ENCODE results near the gene NXPH2. TPM values are rescaled to one million over a fixed set of nuclear protein-coding genes. Genes with fewer than 3 reads are reported as not detected.
A peak's percentile ranks its signal among the peaks of the same experiment; 100 is the strongest.

Gene NXPH2
- total RNA-seq (10.6 TPM), polyA plus RNA-seq (ENCODE audit: insufficient read depth in 1 of 8, insufficient read length in 8 of 8, low replicate concordance in 1 of 8) (10 to 100 TPM in 6 of 8 donors, 1 to 10 TPM in 2; 8.3 to 18.5 (median 11.3) TPM)
- long read RNA-seq, donor 1, partial matches to known transcripts, result 0 of 2 reads
- long read RNA-seq, donor 1, other reads (novel, unspliced or antisense), result 0 of 2 reads
- long read RNA-seq, donor 2, result 0 reads
- long read RNA-seq, donor 3, transcript NXPH2-201 (2 exons, 1,052 nt), result major isoform, 7 of 7 reads
- long read RNA-seq, donor 3, partial matches to known transcripts, result 0 of 7 reads
- long read RNA-seq, donor 3, other reads (novel, unspliced or antisense), result 0 of 7 reads
- long read RNA-seq, donor 4, partial matches to known transcripts, result 0 of 3 reads
- long read RNA-seq, donor 4, other reads (novel, unspliced or antisense), result 0 of 3 reads
- long read RNA-seq, donor 5, transcript NXPH2-201 (2 exons, 1,052 nt), result major isoform, 7 of 7 reads
- long read RNA-seq, donor 5, partial matches to known transcripts, result 0 of 7 reads
- long read RNA-seq, donor 5, other reads (novel, unspliced or antisense), result 0 of 7 reads
- long read RNA-seq, donor 6, transcript NXPH2-201 (2 exons, 1,052 nt), result major isoform, 14 of 14 reads
- long read RNA-seq, donor 6, partial matches to known transcripts, result 0 of 14 reads
- long read RNA-seq, donor 6, other reads (novel, unspliced or antisense), result 0 of 14 reads
- long read RNA-seq, donor 7, transcript NXPH2-201 (2 exons, 1,052 nt), result major isoform, 7 of 7 reads
- long read RNA-seq, donor 7, partial matches to known transcripts, result 0 of 7 reads
- long read RNA-seq, donor 7, other reads (novel, unspliced or antisense), result 0 of 7 reads
- long read RNA-seq, donor 8, partial matches to known transcripts, result 0 of 2 reads
- long read RNA-seq, donor 8, other reads (novel, unspliced or antisense), result 0 of 2 reads
- long read RNA-seq, donor 9, partial matches to known transcripts, result 0 of 2 reads
- long read RNA-seq, donor 9, other reads (novel, unspliced or antisense), result 0 of 2 reads
- long read RNA-seq, donor 10, transcript NXPH2-201 (2 exons, 1,052 nt), result major isoform, 7 of 7 reads
- long read RNA-seq, donor 10, partial matches to known transcripts, result 0 of 7 reads
- long read RNA-seq, donor 10, other reads (novel, unspliced or antisense), result 0 of 7 reads
- long read RNA-seq, donor 11, transcript NXPH2-201 (2 exons, 1,052 nt), result major isoform, 7 of 7 reads
- long read RNA-seq, donor 11, partial matches to known transcripts, result 0 of 7 reads
- long read RNA-seq, donor 11, other reads (novel, unspliced or antisense), result 0 of 7 reads

- Histone ChIP-seq H3K27ac (ENCODE audit: low read length) (no peak within 1 kb of the TSS), H3K9me3 (replicated peaks; ENCODE audit: control insufficient read depth, low read depth, low read length) (no peaks in the 10 kb centered on the region), H3K4me3 (ENCODE audit: low read length) (peak within 1 kb of the TSS; percentile 55), H3K4me1 (ENCODE audit: control insufficient read depth, insufficient read depth, low read length) (peaks cover 10% of the 10 kb centered on the region), H3K27me3 (ENCODE audit: control insufficient read depth, insufficient read depth, low read length) (peaks cover 34% of the 10 kb centered on the region), H3K36me3 (ENCODE audit: control insufficient read depth, insufficient read depth, low read length) (no peaks in the 10 kb centered on the region)
- WGBS (ENCODE audit: insufficient coverage), result under 1% methylated on average over 41 of the region's 58 CpGs
- peak; percentile 24 for DNase-seq
Measured at GRCh38 chr2:138779781-138780445, at the start of gene NXPH2. Gene NXPH2, minus strand, starts transcription at chr2:138780390. Its CDS starts 149 bp downstream, at chr2:138780241.

- Histone ChIP-seq H3K27me3 (ENCODE audit: control insufficient read depth, insufficient read depth, low read length) (no peaks in the 10 kb centered on the region), H3K9me3 (replicated peaks; ENCODE audit: control insufficient read depth, low read depth, low read length) (no peaks in the 10 kb centered on the region), H3K4me3 (ENCODE audit: low read length) (no peak overlapping the region), H3K4me1 (ENCODE audit: control insufficient read depth, insufficient read depth, low read length) (no peaks in the 10 kb centered on the region), H3K27ac (ENCODE audit: low read length) (no peak overlapping the region), H3K36me3 (ENCODE audit: control insufficient read depth, insufficient read depth, low read length) (no peaks in the 10 kb centered on the region)
- DNase-seq, result peak; percentile 24
- 63% methylated on average over 2 of the region's 3 CpGs for WGBS (ENCODE audit: insufficient coverage)
Measured at GRCh38 chr2:138829326-138829919, 49.2 kb upstream of the NXPH2 start.

- no peak overlapping the region for H3K4me3 ChIP-seq (ENCODE audit: low read length)
- H3K27me3 ChIP-seq (ENCODE audit: control insufficient read depth, insufficient read depth, low read length), result no peaks in the 10 kb centered on the region
- no CpG with 5 or more reads among the region's 3 CpGs for WGBS (ENCODE audit: insufficient coverage)
- H3K36me3 ChIP-seq (ENCODE audit: control insufficient read depth, insufficient read depth, low read length), result no peaks in the 10 kb centered on the region
- peak; percentile 78 for DNase-seq
- H3K4me1 ChIP-seq (ENCODE audit: control insufficient read depth, insufficient read depth, low read length), result no peaks in the 10 kb centered on the region
- no peaks in the 10 kb centered on the region for H3K9me3 ChIP-seq (replicated peaks; ENCODE audit: control insufficient read depth, low read depth, low read length)
- no peak overlapping the region for H3K27ac ChIP-seq (ENCODE audit: low read length)
Measured at GRCh38 chr2:138827426-138828054, 47.4 kb upstream of the NXPH2 start.

- no peak overlapping the region for H3K4me3 ChIP-seq (ENCODE audit: low read length)
- no peak for DNase-seq
- WGBS (ENCODE audit: insufficient coverage), result 50% methylated on average over 2 of the region's 2 CpGs
Measured at GRCh38 chr2:138823666-138824065, 43.5 kb upstream of the NXPH2 start.

GRCh38 chr2:138819964-138820363, 39.8 kb upstream of the NXPH2 start:
- Histone ChIP-seq H3K36me3 (ENCODE audit: control insufficient read depth, insufficient read depth, low read length) (no peaks in the 10 kb centered on the region), H3K4me3 (ENCODE audit: low read length) (no peak overlapping the region), H3K4me1 (ENCODE audit: control insufficient read depth, insufficient read depth, low read length) (no peaks in the 10 kb centered on the region), H3K27me3 (ENCODE audit: control insufficient read depth, insufficient read depth, low read length) (no peaks in the 10 kb centered on the region), H3K27ac (ENCODE audit: low read length) (no peak overlapping the region), H3K9me3 (replicated peaks; ENCODE audit: control insufficient read depth, low read depth, low read length) (no peaks in the 10 kb centered on the region)
- WGBS (ENCODE audit: insufficient coverage), result no CpG with 5 or more reads among the region's 3 CpGs
- no peak for DNase-seq

More at GRCh38 chr2:138823666-138824065, 43.5 kb upstream of the NXPH2 start:
- Histone ChIP-seq H3K9me3 (replicated peaks; ENCODE audit: control insufficient read depth, low read depth, low read length) (no peaks in the 10 kb centered on the region), H3K36me3 (ENCODE audit: control insufficient read depth, insufficient read depth, low read length) (no peaks in the 10 kb centered on the region), H3K27me3 (ENCODE audit: control insufficient read depth, insufficient read depth, low read length) (no peaks in the 10 kb centered on the region), H3K4me1 (ENCODE audit: control insufficient read depth, insufficient read depth, low read length) (no peaks in the 10 kb centered on the region), H3K27ac (ENCODE audit: low read length) (no peak overlapping the region)

- Histone ChIP-seq H3K9me3 (replicated peaks; ENCODE audit: control insufficient read depth, low read depth, low read length) (no peaks in the 10 kb centered on the region), H3K36me3 (ENCODE audit: control insufficient read depth, insufficient read depth, low read length) (no peaks in the 10 kb centered on the region), H3K4me3 (ENCODE audit: low read length) (no peak overlapping the region), H3K27me3 (ENCODE audit: control insufficient read depth, insufficient read depth, low read length) (no peaks in the 10 kb centered on the region), H3K4me1 (ENCODE audit: control insufficient read depth, insufficient read depth, low read length) (no peaks in the 10 kb centered on the region), H3K27ac (ENCODE audit: low read length) (no peak overlapping the region)
- DNase-seq, result peak; percentile 8
- WGBS (ENCODE audit: insufficient coverage), result no CpG with 5 or more reads among the region's 1 CpG
Measured at GRCh38 chr2:138818556-138818955, 38.4 kb upstream of the NXPH2 start.

GRCh38 chr2:138814123-138814898, 34.1 kb upstream of the NXPH2 start:
- no peaks in the 10 kb centered on the region for H3K36me3 ChIP-seq (ENCODE audit: control insufficient read depth, insufficient read depth, low read length)
- no peaks in the 10 kb centered on the region for H3K27me3 ChIP-seq (ENCODE audit: control insufficient read depth, insufficient read depth, low read length)
- DNase-seq, result no peak
- H3K4me1 ChIP-seq (ENCODE audit: control insufficient read depth, insufficient read depth, low read length), result no peaks in the 10 kb centered on the region
- H3K9me3 ChIP-seq (replicated peaks; ENCODE audit: control insufficient read depth, low read depth, low read length), result no peaks in the 10 kb centered on the region
- no CpG with 5 or more reads among the region's 4 CpGs for whole genome bisulfite sequencing (ENCODE audit: insufficient coverage)
- H3K27ac ChIP-seq (ENCODE audit: low read length), result no peak overlapping the region
- no peak overlapping the region for H3K4me3 ChIP-seq (ENCODE audit: low read length)

- H3K27ac ChIP-seq (ENCODE audit: low read length), result no peak overlapping the region
- WGBS (ENCODE audit: insufficient coverage), result no CpG with 5 or more reads among the region's 3 CpGs
- H3K27me3 ChIP-seq (ENCODE audit: control insufficient read depth, insufficient read depth, low read length), result no peaks in the 10 kb centered on the region
- no peak for DNase-seq
- no peaks in the 10 kb centered on the region for H3K36me3 ChIP-seq (ENCODE audit: control insufficient read depth, insufficient read depth, low read length)
- H3K4me3 ChIP-seq (ENCODE audit: low read length), result no peak overlapping the region
- H3K9me3 ChIP-seq (replicated peaks; ENCODE audit: control insufficient read depth, low read depth, low read length), result no peaks in the 10 kb centered on the region
- H3K4me1 ChIP-seq (ENCODE audit: control insufficient read depth, insufficient read depth, low read length), result no peaks in the 10 kb centered on the region
Measured at GRCh38 chr2:138811431-138811830, 31.2 kb upstream of the NXPH2 start.
